ENCODE data around the gene TFF2. TPM values are rescaled to one million over a fixed set of nuclear protein-coding genes. Genes with fewer than 3 reads are reported as not detected.

TFF2 gene
- total RNA-seq, 2 experiments from 2014 or later = not detected

DNA sequence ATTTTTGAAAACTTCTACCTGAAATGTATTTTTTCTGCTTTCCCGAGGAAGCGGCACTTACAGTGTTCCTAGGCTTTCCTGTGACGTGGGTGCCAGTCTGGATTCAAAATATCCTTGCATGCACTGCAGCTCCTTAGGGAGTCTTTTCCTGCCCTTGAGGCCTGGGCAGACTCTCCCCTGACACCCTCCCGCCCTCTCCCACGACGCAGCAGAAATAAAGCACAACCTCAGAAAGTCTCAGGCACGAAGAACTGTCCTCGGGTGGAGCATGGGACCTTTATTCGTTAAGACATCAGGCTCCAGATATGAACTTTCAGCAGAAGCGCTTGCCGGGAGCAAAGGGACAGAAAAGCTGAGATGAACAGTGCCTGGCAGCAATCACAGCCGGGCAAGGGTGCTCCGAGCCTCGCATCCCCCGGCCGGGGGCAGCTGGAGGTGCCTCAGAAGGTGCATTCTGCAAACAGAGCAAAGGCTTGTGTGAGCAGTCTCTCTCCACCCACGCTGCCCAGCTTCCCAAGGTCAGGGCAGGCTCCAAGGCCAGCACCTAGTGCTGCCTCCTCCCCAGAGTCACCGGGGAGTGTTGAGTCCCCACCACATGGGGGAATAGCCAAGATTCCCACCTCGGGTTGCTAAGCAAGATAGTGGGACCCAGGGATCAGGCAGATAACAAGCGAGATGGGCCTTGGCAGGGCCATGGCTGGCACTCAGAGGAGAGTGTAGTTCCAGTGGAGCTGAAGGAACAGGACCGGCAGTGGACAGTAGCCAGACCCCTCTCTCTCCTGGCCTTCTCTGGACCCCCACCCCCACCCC, 38.8 kb downstream of the TFF2 start:
- no peaks in the 10 kb centered on the region for H3K27me3 Mint-ChIP-seq
- POLR2A ChIA-PET = no interaction called here
- no peaks in the 10 kb centered on the region for H3K4me1 Mint-ChIP-seq (ENCODE audit: low read depth)
- TF ChIP-seq, protein P1, sequence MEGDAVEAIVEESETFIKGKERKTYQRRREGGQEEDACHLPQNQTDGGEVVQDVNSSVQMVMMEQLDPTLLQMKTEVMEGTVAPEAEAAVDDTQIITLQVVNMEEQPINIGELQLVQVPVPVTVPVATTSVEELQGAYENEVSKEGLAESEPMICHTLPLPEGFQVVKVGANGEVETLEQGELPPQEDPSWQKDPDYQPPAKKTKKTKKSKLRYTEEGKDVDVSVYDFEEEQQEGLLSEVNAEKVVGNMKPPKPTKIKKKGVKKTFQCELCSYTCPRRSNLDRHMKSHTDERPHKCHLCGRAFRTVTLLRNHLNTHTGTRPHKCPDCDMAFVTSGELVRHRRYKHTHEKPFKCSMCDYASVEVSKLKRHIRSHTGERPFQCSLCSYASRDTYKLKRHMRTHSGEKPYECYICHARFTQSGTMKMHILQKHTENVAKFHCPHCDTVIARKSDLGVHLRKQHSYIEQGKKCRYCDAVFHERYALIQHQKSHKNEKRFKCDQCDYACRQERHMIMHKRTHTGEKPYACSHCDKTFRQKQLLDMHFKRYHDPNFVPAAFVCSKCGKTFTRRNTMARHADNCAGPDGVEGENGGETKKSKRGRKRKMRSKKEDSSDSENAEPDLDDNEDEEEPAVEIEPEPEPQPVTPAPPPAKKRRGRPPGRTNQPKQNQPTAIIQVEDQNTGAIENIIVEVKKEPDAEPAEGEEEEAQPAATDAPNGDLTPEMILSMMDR (IDR thresholded peaks at IDR 0.05) = no peak
- CTCF ChIA-PET = interaction anchor here (0.9 to 4.5 kb wide), 7 partner anchors 16 to 144 kb away, joined by 3 to 47 read pairs (median 7); no protein-coding TSS in a partner anchor
- ATAC-seq (no peak), DNase-seq (no peak)
- no peak overlapping the region for H3K27ac Mint-ChIP-seq
- intact Hi-C loops (cut with micrococcal nuclease) = no loop called here
- H3K4me3 Mint-ChIP-seq = no peak overlapping the region
- H3K36me3 Mint-ChIP-seq (ENCODE audit: low read depth) = no peaks in the 10 kb centered on the region
- no peaks in the 10 kb centered on the region for H3K9me3 Mint-ChIP-seq

DNA sequence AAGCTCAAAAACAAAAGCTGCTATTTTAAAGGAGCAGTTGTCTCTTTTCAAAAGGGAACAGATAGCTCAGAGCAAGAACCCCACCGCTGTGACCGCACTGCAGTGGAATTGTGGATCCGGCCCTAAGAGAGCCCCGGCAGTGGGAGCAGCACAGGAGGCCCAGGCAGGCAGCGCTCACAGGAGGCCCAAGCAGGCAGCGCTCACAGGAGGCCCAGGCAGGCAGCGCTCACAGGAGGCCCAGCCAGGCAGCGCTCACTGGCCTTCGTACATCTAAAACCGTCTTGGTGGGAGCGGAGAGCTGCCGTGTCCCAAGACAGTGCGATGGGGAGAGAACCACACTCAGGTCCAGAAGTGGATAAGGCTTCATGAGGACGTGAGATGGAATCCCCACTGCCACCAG, 39.6 kb downstream of the TFF2 start:
- ATAC-seq (no peak), DNase-seq (no peak)
- H3K27me3 Mint-ChIP-seq = no peaks in the 10 kb centered on the region
- POLR2A ChIA-PET = interaction anchor here (0.5 to 1.6 kb wide), 2 partner anchors 16 to 161 kb away, joined by 3 to 5 read pairs; no protein-coding TSS in a partner anchor
- no peak overlapping the region for H3K27ac Mint-ChIP-seq
- CTCF ChIA-PET = interaction anchor here (0.8 to 4.5 kb wide), 22 partner anchors 9 to 217 kb away, joined by 3 to 47 read pairs (median 4); partner anchors contain the start of gene SLC37A1
- intact Hi-C loops (cut with micrococcal nuclease) = no loop called here
- H3K4me1 Mint-ChIP-seq (ENCODE audit: low read depth) = peaks cover 2% of the 10 kb centered on the region
- no peaks in the 10 kb centered on the region for H3K36me3 Mint-ChIP-seq (ENCODE audit: low read depth)
- TF ChIP-seq, protein P1 (IDR thresholded peaks at IDR 0.05) = no peak
- no peak overlapping the region for H3K4me3 Mint-ChIP-seq
- H3K9me3 Mint-ChIP-seq = no peaks in the 10 kb centered on the region

DNA sequence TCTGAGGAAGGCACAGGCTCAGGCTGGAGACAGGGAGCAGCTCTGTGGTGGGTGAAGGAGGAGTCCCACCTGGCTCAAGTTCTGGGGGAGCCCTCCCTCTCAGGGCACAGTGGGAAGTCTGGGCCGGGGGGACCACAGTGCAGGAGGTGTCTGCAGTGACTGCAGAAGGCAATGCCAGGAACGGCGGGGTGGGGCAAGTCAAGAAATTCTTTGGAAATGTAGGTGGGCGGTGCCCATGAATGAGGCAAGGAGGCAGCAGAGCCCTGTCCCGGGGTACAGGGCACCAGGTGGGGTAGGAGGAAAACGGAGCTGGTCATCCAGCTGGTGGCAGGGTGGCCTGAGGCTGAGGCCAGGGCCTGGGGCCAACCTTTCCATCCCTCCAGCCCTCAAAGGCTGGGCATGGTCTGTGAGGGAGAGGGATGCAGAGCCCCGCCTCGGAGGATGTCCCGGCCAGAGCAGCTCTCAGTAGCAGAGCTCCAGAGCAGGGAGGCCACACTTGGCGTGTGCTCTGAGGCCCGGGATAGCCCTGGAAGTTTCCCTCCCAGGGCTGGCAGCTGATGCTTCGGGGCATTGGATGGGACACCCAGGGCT, 40.3 kb downstream of the TFF2 start:
- ChIA-PET CTCF (interaction anchor here (0.7 to 4.5 kb wide), 41 partner anchors 9 to 268 kb away, joined by 3 to 47 read pairs (median 5); partner anchors contain the start of gene SLC37A1), POLR2A (interaction anchor here (0.5 to 1.7 kb wide), 4 partner anchors 16 to 294 kb away, joined by 3 to 6 read pairs (median 4); no protein-coding TSS in a partner anchor)
- intact Hi-C loops (cut with micrococcal nuclease) = no loop called here
- TF ChIP-seq, protein P1 (IDR thresholded peaks at IDR 0.05) = no peak
- H3K4me3 Mint-ChIP-seq = no peak overlapping the region
- H3K9me3 Mint-ChIP-seq = no peaks in the 10 kb centered on the region
- peaks cover 2% of the 10 kb centered on the region for H3K4me1 Mint-ChIP-seq (ENCODE audit: low read depth)
- H3K27ac Mint-ChIP-seq = no peak overlapping the region
- H3K36me3 Mint-ChIP-seq (ENCODE audit: low read depth) = no peaks in the 10 kb centered on the region
- no peaks in the 10 kb centered on the region for H3K27me3 Mint-ChIP-seq
- ATAC-seq (no peak), DNase-seq (no peak)

DNA sequence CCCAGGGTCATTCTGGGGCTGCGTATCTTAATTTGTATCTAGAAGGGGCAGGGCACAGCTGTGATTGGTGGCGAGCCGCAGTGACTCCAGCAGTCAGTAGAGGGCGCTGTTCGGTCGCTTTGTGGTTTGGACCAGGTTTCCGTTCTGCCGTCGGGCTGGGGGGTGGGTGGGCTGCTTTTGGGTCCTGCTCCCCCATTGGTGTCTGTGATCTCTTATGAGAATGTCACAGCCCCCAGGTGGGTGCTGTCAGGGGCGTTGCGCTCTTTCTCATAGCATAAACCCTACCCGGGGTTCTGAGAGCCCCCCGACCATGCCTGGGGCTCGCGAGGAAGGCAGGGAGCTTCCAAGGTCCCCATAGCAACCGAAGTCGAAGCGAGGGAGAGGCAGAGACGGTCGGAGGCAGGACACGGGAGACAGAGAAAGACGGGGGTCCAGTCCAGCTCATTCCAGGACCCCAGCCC, 41.0 kb downstream of the TFF2 start:
- peak; percentile 86 for DNase-seq
- Mint-ChIP-seq H3K4me3 (no peak overlapping the region), H3K27ac (no peak overlapping the region), H3K9me3 (no peaks in the 10 kb centered on the region), H3K4me1 (ENCODE audit: low read depth) (peaks cover 2% of the 10 kb centered on the region), H3K36me3 (ENCODE audit: low read depth) (no peaks in the 10 kb centered on the region), H3K27me3 (no peaks in the 10 kb centered on the region)
- CTCF ChIA-PET = interaction anchor here (0.5 to 4.5 kb wide), 50 partner anchors 9 to 345 kb away, joined by 3 to 47 read pairs (median 4); partner anchors contain the start of gene SLC37A1
- peak; percentile 93 for ATAC-seq
- POLR2A ChIA-PET = interaction anchor here (1.6 to 1.7 kb wide), 2 partner anchors 15 to 146 kb away, joined by 5 to 6 read pairs; no protein-coding TSS in a partner anchor
- TF ChIP-seq, protein P1 (IDR thresholded peaks at IDR 0.05) = peak; percentile 90
- intact Hi-C loops (cut with micrococcal nuclease) = no loop called here

All from activated CD8-positive, alpha-beta T cell treated with anti-CD3 and anti-CD28 coated beads for 36 hours (primary cell).